HTR-8/SVneo (cell line): ENCODE measurements around the gene ATP1A2.
A peak's percentile ranks its signal among the peaks of the same experiment; 100 is the strongest.
"Not testable (repeated sequence)": the region's sequence is repeated elsewhere in the genome, so short reads cannot be mapped to it uniquely, and the experiment has no call there.

ENCODE experiments used
- DNase-seq: peaks from one replicate; pipeline ENCODE4 v3.0.0; 2011; ENCODE audit warnings: low spot score, mixed read lengths; ENCODE audit not compliant: insufficient read length
- FAIRE-seq: peaks from 2 replicates; lab custom pipeline; 2011; peaks lifted over from hg19 to GRCh38; lab: Jason Lieb, UNC

Gene ATP1A2

DNA sequence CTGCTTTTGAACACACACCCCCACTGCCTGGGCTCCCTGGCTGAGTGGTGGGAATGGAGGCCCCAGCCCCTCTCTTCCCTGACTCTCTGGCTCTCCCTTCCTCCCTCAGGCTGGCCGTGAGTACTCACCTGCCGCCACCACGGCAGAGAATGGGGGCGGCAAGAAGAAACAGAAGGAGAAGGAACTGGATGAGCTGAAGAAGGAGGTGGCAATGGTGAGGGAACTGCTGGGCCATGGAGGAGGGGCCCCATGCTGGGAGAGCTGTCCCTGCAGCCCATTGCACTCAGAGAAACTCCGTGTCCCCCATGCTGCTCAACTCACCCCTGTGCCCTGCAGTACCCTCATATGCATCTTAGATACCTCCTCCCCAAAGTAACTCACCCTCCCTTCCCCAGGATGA lies 5.2 kb downstream of the ATP1A2 start:
- FAIRE-seq, result no peak
- no peak for DNase-seq

DNA sequence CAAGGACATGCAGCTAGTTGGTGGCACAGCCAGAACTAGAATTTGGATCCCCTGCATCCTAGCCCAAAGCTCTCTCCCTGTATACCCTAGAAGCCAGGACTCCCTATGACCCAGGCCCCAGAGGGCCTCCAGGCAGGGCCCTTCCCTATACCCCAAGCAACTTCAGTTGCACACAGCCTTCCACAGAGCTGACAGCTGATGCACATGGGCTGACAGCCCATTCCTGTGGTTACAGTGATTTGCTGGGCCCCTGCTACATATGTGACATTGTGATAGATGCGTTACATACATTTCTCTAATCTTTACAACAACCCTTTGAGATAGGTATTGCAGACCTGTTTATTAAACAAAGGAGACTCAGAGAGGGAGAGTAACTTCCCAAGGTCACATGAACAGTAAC lies 5.8 kb downstream of the ATP1A2 start:
- DNase-seq (no peak), FAIRE-seq (no peak)

DNA sequence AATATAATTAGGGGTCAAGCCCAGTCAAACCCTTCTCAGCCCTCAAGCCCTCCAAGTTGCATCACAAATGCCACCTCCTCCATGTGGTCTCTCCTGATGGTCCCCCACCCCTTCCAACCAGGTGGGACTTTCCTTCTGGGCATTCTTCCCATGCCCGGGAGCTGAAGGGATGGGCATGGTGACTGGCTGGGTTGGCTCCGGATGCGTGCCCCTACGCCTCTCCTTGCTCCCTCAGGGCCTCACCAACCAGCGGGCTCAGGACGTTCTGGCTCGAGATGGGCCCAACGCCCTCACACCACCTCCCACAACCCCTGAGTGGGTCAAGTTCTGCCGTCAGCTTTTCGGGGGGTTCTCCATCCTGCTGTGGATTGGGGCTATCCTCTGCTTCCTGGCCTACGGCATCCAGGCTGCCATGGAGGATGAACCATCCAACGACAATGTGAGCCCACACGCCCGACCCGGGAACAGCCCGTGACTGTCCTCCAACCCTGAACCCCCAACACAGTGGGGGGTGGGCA lies 7.5 kb downstream of the ATP1A2 start:
- no peak for FAIRE-seq
- DNase-seq, result no peak

DNA sequence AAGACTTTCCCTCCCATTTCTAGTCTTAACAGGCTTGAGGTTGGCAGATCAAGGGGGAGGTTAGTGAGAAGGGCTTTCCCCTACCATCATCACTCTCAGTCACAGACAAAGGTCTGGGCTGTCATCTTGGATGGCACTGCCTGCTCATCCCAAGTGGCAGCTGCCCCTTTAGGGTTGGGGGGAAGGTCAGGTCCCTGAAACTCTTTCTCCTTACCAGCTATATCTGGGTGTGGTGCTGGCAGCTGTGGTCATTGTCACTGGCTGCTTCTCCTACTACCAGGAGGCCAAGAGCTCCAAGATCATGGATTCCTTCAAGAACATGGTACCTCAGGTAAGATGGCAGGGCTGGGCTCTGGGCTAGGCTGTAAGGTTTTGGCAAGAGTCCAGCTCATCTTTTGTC lies 8.2 kb downstream of the ATP1A2 start:
- FAIRE-seq, result no peak
- DNase-seq, result no peak

DNA sequence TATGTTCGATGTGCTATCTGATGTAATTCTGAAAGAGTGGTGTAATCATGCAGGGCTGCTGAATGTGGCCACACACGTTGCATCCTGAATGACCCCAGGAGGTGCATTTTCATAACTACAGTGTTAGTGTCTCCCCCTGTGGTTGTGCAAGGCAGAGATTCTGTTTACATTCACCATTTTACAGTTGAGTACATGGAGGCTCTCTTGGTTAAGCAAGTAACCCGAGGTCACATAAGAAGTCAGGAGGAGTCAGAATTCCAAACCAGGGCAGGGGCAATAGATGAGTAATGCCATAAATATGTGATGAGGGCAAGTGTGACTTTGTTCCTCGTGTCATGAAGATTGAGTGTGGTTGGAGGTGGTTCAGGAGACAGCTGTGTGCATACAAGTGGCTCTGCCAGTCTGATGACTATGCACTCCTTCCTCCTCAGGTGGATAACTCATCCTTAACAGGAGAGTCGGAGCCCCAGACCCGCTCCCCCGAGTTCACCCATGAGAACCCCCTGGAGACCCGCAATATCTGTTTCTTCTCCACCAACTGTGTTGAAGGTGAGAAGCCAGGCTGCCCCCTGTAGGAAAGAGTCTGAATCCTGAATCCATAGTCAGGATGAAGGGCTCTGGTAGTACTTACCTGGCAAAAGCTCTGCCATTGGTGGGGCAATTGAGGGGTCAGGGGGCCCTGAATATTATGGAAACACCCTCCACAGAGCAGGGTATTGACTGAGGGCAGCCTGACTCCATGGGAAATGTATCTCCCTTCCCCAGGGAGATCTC lies 9.3 kb downstream of the ATP1A2 start:
- FAIRE-seq (peak; percentile 75), DNase-seq (peak; percentile 80)

DNA sequence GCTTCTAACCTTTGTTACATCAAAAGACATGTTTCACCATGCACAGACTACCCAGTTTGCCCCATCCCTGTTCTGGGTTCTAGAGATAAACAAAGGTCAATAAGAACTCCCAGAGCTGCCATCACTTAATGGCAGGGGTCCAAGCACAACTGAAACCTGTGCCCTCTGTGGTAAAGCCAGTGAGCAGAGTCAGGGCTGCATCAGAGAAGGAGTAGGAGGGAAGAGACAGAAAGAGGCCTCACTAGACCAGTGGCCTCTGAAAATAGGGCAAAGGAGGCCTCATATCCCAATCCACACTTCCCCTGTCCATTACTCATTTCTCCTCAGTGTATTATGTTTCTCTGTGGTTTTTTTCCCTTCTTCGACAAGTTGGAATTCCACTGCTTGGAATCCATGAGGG lies 10.2 kb downstream of the ATP1A2 start:
- DNase-seq (peak; percentile 25), FAIRE-seq (no peak)

DNA sequence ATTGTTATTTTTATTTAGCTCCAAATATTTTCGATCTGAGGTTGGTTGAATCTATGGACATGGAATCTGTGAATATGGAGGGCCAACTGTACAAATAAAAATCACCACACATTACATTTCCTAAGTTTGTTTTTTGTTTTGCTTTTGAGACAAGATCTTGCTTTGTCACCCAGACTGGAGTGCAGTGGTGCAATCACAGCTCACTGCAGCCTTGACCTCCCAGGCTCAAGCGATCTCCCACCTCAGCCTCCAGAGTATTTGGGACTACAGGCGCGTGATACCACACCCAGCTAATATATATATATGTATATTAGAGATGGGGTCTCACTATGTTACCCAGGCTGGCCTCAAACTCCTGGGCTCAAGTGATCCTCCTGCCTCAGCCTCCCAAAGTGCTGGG lies 10.8 kb downstream of the ATP1A2 start:
- not testable (repeated sequence) for DNase-seq, FAIRE-seq

DNA sequence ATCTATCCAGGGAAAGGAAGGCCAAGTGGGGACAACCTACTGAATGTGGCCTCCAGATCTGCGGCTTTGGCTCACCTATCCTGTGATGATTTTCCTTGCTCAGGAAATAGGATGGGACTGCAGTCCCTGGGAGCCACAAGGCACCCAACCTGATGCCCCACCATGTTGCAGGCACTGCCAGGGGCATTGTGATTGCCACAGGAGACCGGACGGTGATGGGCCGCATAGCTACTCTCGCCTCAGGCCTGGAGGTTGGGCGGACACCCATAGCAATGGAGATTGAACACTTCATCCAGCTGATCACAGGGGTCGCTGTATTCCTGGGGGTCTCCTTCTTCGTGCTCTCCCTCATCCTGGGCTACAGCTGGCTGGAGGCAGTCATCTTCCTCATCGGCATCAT lies 11.8 kb downstream of the ATP1A2 start:
- DNase-seq (no peak), FAIRE-seq (no peak)

DNA sequence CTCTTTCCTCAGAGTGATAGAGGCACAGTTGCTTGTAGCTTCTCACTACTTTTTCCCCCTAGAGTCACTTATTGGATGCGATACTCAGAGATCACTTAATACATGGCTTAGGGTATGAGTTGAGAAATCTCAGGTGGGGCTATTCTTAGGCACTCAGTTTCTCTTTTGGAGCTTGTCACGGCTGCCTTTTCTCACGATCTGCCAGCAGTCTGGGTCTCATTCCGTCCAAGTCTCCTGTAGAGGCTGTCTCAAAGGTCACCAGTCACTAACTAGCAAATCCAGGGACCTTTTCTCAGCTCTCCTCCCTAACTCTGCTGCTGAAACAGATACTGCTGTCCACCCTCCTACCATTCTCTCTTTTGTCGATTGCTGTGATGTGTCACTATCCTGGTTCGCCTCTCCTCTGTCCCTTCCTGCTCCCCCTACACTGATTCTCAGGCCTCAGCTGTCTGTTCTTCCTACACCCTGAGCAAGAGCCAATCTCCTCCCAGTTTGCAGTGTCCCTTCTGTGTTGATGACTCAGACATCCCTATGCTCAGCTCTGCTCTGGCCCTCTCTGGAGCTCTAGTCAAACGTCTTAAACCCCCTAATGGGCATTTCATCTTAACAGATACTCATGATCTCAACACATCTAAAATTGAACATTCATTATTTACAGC lies 12.4 kb downstream of the ATP1A2 start:
- no peak for DNase-seq
- FAIRE-seq, result no peak

DNA sequence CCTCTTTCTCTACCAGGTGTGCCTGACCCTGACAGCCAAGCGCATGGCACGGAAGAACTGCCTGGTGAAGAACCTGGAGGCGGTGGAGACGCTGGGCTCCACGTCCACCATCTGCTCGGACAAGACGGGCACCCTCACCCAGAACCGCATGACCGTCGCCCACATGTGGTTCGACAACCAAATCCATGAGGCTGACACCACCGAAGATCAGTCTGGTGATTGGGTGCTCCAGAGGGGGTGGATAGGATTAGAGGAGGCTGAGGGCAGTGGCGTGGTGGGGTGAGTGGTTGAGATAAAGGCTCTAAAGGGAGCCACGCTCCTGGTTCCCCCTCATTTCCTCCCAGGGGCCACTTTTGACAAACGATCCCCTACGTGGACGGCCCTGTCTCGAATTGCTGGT lies 13.1 kb downstream of the ATP1A2 start:
- FAIRE-seq (no peak), DNase-seq (no peak)

DNA sequence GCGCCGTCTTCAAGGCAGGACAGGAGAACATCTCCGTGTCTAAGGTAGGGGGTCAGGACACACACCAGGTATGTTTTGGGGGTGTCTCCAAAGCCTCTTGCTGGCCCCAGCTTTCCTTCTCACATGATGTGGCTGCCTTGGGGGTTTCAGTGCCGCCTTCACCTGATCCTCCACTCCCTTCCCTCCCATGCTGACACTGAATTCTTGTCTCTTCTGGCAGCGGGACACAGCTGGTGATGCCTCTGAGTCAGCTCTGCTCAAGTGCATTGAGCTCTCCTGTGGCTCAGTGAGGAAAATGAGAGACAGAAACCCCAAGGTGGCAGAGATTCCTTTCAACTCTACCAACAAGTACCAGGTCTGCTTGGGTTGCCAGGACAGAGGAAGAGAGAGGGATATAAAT lies 13.5 kb downstream of the ATP1A2 start:
- FAIRE-seq (no peak), DNase-seq (no peak)

DNA sequence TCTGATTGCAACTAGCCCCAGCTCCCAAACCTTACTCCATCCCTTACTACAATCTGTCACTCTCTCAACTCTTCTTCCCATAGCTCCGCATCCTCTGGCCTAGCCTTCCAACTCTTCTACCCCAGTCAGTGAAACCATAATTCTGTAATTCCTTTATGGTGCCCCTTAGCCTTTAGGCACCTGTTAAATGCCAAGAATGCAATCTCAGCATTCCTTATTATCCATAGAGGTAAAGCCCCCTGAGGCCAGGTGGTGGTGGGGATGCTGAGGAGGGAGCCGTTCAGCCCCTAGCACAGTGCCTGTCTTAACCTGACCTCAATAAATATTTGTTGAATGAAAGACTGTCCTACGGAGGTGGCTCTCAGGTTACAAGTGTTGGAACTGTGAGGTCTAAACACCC lies 14.0 kb downstream of the ATP1A2 start:
- DNase-seq (no peak), FAIRE-seq (no peak)

DNA sequence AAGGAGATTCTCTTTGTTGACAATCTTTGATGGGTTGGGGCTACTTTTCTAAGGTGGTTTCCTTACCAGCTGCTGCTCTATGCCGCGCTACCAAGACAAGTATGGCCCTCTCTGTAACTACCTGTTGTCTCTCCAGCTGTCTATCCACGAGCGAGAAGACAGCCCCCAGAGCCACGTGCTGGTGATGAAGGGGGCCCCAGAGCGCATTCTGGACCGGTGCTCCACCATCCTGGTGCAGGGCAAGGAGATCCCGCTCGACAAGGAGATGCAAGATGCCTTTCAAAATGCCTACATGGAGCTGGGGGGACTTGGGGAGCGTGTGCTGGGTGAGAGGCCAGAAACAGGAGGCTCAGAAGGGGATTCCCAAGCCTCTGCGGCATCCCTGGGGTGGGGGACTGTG lies 14.4 kb downstream of the ATP1A2 start:
- FAIRE-seq, result no peak
- no peak for DNase-seq

DNA sequence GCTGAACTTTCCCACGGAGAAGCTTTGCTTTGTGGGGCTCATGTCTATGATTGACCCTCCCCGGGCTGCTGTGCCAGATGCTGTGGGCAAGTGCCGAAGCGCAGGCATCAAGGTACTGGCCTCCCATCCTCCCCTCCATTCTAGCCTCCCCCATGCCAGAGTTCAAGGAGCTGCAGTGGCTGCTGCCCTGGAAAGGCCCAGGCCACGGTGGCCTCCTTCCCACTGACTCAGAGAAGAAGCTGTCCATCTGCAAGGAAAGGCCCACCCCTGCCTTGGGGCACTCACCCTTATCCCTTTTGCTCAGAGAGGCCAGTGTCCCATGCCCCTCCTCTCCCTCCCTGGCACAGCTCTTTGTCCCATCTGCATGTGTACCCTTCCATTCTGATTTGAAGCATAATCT lies 14.9 kb downstream of the ATP1A2 start:
- FAIRE-seq (no peak), DNase-seq (no peak)

DNA sequence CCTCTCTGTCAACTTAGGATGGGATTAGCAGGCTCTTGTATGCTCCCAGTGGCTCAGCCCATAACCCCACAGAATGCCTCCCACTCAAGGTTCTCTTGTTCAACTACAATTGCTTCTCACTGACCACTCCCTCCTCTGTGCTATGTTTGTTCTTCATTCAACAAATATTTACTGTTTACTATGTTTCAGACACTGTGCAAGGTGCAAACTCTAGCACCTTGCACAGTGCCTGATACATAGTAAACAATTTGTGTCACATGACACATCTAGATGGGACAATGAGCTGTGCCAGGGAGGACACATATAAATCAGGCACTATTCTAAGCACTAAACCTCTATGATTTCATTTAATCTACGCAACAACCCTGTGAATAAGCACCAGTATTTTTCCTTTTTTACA lies 15.4 kb downstream of the ATP1A2 start:
- DNase-seq (no peak), FAIRE-seq (no peak)

DNA sequence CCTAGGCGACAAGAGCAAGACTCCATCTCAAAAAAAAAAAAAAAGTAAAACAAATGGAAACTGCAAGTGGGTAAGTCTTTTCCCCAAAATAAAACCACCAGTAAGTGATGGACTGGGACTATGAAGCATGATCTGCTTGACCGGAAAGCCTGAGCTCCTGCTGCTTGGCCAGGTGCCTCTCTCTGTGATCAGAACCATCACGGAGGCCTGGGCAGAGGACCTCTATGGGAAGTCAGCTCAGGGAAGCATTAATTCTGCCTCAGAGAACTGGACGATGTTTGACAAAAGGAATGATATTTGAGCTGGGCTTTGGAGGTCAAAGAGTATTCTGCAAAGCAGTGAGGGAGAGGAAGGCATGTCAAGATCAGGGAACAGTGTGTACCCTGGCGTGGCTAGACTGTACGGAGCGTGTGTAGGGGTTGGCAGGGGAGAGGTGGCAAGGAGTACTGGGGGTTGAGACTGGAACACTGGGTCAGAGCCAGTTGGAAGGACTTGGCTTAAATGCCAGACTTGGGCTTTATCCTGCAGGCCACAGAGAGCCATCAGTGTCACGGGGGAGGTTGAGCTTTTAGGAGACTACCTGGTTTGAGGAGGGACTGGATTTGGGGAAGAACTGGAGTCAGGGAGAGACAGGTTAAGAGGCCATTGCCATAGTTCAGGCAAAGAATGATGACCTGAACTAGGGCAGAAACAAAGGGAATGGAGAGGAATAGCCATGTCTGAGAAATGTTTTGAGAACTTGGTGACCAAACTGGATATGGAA lies 16.4 kb downstream of the ATP1A2 start:
- FAIRE-seq (no peak), DNase-seq (no peak)

DNA sequence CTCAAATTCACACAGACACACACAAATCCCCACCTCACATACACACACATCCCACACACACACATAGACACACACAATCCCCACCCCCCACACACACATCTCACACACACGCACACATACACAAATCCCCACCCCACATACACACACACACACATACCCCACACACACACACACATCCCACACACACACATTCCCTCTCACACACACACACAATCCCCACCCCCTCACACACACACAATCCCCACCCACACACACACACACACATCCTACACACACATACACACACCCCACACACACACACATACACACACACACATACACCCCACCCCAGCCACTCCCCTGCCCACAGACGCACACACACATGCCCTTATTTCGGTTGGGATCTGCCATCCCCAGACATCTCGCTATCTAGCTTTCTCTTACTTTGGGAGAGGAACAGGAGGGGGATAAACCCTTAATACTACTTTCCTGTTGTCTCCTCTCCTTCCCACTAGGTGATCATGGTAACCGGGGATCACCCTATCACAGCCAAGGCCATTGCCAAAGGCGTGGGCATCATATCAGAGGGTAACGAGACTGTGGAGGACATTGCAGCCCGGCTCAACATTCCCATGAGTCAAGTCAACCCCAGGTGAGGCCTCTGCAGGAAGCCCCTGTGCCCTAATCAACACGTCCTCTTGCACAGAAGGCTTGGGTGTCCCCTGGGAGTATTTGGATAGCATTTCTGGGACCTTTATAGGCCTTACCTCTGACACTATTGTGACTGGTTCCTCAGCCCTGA lies 18.6 kb downstream of the ATP1A2 start:
- FAIRE-seq, result peak; percentile 46
- no peak for DNase-seq

DNA sequence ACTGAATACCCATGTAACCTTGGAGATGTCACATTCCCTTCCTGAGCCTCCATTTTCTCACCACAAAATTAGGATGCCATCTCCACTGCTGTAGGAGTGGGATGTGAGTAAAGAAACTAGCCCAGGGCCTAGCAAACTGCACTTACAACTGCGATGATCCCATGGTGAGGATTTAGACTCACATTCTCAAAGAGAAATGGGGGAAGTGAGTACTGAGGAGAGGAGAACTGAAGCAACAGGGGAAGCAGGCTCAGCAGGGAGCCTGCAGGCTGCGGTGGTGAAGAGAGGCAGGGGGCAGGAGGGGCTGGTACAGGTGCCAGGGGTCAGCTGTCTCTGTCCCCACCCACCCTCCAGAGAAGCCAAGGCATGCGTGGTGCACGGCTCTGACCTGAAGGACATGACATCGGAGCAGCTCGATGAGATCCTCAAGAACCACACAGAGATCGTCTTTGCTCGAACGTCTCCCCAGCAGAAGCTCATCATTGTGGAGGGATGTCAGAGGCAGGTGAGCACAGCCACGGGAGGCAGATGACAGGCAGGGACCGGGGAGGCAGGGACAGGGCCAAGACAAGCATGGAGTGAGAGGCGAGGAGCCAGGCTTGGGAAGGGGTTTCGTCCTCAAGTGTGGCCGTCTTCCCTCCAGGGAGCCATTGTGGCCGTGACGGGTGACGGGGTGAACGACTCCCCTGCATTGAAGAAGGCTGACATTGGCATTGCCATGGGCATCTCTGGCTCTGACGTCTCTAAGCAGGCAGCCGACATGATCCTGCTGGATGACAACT lies 19.4 kb downstream of the ATP1A2 start:
- DNase-seq, result no peak
- no peak for FAIRE-seq

DNA sequence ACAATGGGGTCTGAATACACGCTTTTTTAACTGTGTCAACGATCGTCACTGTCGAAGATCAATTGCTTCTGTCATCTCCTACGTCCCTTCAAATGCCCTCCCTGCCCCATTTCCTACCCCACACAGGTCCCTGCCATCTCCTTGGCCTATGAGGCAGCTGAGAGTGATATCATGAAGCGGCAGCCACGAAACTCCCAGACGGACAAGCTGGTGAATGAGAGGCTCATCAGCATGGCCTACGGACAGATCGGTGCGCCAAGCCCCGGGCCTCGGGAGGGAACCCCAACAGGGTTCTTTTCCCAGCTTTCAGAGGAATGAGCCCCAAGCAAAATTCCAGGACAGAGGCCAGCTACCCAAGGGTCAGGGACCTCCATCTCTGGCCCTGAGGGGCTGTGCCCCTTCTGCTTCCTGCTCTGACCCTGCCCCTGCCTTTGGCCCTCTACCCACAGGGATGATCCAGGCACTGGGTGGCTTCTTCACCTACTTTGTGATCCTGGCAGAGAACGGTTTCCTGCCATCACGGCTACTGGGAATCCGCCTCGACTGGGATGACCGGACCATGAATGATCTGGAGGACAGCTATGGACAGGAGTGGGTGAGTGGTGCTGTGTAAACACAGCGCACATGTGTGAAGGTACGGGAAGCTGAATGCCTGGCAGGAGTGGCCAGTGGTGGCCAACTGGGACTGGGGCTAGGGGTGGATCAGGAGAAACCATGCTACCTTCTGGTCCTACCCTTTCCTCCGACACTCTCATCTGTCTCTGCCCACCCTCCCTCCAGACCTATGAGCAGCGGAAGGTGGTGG lies 20.8 kb downstream of the ATP1A2 start:
- DNase-seq (no peak), FAIRE-seq (no peak)
